ENCODE data around the gene BMPER. TPM values are rescaled to one million over a fixed set of nuclear protein-coding genes. Genes with fewer than 3 reads are reported as not detected.

The BMPER gene
- total RNA-seq, 4 donors from 2014 or later = 0.27 to 0.53 (median 0.34) TPM

DNA sequence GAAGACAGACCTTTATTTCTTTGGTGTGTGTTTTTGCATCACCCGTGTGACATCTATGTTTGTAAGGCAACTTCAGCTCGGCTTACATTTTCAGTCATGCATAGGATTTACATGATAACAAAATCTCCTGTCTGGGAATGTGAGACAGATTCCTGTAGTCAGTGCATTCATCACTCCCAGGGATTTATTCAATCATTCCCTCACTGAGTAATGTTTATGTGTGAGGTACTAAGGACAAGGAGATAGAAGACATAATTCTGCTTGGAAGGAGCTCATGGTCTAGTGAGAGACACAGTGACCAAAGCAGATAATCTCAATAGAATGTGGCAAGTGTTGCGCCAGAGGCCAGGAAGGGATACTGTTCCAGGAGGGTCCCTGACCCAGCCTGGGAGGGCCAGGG lies 35.2 kb upstream of the BMPER start:
- TF ChIP-seq POLR2A (IDR thresholded peaks at IDR 0.05) = no peak
- TF ChIP-seq, protein P1, sequence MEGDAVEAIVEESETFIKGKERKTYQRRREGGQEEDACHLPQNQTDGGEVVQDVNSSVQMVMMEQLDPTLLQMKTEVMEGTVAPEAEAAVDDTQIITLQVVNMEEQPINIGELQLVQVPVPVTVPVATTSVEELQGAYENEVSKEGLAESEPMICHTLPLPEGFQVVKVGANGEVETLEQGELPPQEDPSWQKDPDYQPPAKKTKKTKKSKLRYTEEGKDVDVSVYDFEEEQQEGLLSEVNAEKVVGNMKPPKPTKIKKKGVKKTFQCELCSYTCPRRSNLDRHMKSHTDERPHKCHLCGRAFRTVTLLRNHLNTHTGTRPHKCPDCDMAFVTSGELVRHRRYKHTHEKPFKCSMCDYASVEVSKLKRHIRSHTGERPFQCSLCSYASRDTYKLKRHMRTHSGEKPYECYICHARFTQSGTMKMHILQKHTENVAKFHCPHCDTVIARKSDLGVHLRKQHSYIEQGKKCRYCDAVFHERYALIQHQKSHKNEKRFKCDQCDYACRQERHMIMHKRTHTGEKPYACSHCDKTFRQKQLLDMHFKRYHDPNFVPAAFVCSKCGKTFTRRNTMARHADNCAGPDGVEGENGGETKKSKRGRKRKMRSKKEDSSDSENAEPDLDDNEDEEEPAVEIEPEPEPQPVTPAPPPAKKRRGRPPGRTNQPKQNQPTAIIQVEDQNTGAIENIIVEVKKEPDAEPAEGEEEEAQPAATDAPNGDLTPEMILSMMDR (IDR thresholded peaks at IDR 0.05) = no peak
- no peak overlapping the region for H3K4me3 ChIP-seq (ENCODE audit: low read depth, poor library complexity, severe bottlenecking)
- no peak for DNase-seq (ENCODE audit: low spot score in 2 of 2)
- 88 to 92% methylated on average over 3 of the region's 3 CpGs for WGBS, 2 donors
- intact Hi-C loops (cut with DNase I; ENCODE audit: low total_unique reads) = no loop called here

DNA sequence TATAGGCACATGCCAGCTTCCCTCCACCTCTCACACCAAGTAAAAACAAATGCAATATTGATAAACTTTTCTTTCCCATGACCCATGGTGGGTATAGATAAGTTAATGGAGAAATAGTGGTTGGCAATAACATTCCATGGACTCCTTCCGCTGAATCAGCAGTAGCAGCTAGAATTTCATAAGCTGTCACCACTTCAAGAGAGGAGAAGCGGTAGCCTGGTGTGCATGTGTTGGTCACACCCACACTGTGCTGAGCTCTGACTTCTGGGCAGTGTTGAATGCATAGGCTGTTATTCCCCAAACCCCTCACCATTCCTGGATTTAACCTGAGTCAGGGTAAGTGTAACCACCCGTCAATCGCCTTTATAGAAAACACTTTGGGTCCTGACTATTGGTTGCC lies 32.5 kb upstream of the BMPER start:
- 70 to 73% methylated on average over 4 of the region's 4 CpGs for WGBS, 2 donors
- intact Hi-C loops (cut with DNase I; ENCODE audit: low total_unique reads) = no loop called here
- TF ChIP-seq, protein P1 (IDR thresholded peaks at IDR 0.05) = no peak
- no peak for TF ChIP-seq POLR2A (IDR thresholded peaks at IDR 0.05)
- DNase-seq (ENCODE audit: low spot score in 2 of 2) = no peak
- no peak overlapping the region for H3K4me3 ChIP-seq (ENCODE audit: low read depth, poor library complexity, severe bottlenecking)

DNA sequence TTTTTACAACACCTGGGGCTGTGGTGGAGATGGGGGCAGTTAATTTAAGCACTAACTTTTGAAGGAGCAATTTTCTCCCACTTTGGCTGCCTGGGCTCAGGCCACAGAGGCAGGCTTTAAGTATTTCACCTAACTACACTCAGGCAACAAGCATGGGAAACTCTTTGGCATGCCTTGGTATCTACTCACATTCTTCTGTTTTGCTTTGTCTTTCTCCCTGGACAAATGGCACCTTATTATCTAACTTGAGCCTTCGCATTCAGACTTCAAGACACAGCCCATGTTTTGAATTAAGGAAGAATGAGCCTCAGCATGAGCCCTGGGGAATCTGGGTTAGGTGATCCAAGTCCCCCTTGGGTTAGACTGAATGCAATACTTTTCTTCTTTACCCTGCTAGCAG lies 31.8 kb upstream of the BMPER start:
- intact Hi-C loops (cut with DNase I; ENCODE audit: low total_unique reads) = no loop called here
- no peak for TF ChIP-seq POLR2A (IDR thresholded peaks at IDR 0.05)
- TF ChIP-seq, protein P1 (IDR thresholded peaks at IDR 0.05) = no peak
- DNase-seq (ENCODE audit: low spot score in 2 of 2) = no peak
- H3K4me3 ChIP-seq (ENCODE audit: low read depth, poor library complexity, severe bottlenecking) = no peak overlapping the region
- WGBS, 2 donors = 96 to 100% methylated on average over 1 of the region's 1 CpG

DNA sequence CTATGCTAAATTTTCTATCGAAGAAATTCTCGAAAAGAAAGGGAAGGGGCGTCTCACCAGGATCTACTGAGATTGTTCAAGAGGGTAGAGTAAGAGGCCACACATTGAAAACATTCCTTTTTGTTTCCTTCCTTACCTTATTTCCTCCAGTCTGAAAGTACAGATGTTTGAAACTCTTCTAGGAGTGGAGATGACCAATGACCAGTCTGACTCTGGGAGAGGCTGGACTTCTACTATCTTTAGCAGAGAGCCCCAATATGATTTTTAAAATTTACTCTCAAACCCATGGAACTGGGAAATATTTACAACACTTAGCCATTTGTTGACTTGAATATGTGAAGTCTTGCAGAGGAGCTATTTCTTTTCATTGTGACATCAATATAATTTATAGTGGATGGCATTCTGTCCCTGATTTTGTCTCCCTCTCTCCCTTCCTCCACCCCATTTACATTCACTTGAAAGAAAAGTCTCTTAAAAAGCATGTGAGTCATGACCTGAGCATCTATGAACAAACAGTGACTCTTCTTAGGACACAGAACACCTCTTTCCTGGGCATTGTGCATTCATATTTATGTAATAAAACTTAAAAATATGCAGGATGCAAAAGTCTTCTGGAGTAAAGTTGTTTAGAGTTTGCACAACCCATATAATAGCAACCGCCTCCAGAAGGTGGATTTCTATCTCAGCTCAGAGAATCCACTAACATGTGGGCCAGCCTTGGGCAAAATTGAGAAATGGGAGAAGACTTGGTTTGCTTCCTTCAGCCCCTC lies 31.2 kb upstream of the BMPER start:
- intact Hi-C loops (cut with DNase I; ENCODE audit: low total_unique reads) = no loop called here
- no peak for DNase-seq (ENCODE audit: low spot score in 2 of 2)
- 69 to 72% methylated on average over 4 of the region's 4 CpGs for WGBS, 2 donors
- H3K4me3 ChIP-seq (ENCODE audit: low read depth, poor library complexity, severe bottlenecking) = no peak overlapping the region
- no peak for TF ChIP-seq POLR2A (IDR thresholded peaks at IDR 0.05)
- TF ChIP-seq, protein P1 (IDR thresholded peaks at IDR 0.05) = no peak

DNA sequence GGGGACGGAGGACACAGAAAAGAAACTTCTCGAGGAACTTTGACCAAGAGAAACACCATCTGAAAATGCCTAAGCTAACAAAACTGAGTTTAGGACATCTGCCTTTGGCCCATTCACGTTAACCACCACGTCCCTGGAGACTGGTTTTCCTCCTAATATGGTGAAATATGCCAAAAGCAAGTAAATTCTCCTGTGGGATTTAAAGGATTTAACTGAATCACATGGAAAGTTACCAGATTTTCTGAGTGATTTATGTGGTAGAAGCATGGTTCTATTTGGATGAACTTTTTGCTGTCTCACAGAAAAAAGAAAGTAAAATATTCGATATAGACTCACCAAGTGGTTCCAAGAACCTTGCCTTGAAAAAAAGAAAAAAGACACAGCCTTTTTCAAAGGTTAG lies 30.4 kb upstream of the BMPER start:
- H3K4me3 ChIP-seq (ENCODE audit: low read depth, poor library complexity, severe bottlenecking) = no peak overlapping the region
- no peak for DNase-seq (ENCODE audit: low spot score in 2 of 2)
- 40 to 50% methylated on average over 5 of the region's 5 CpGs for WGBS, 2 donors
- intact Hi-C loops (cut with DNase I; ENCODE audit: low total_unique reads) = no loop called here
- no peak for TF ChIP-seq POLR2A (IDR thresholded peaks at IDR 0.05)
- TF ChIP-seq, protein P1 (IDR thresholded peaks at IDR 0.05) = no peak

Data from lower leg skin (tissue), 4 donors.